Measurements from ENCODE around the gene GHRHR. TPM values are rescaled to one million over a fixed set of nuclear protein-coding genes. Genes with fewer than 3 reads are reported as not detected.
A peak's percentile ranks its signal among the peaks of the same experiment; 100 is the strongest.

Gene GHRHR
- total RNA-seq, result not detected in 2 replicates

DNA sequence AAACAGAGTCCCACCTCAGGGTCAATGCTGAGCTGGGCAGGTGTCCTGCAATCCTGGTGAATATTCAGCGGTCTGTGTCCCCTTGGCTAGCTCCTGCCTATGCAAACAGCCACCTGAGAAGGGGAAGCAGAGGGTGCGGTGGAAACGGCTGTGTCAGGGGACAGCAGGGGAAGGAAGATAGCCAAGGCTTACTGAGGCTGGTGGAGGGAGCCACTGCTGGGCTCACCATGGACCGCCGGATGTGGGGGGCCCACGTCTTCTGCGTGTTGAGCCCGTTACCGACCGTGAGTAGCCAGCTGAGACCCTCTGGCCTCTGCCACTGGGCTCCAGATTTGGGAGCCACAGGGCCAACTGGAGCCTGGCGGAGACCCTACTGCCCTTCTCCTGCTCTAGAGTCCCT, at the start of gene GHRHR:
TSS of gene GHRHR (plus strand) at position 112 of the 400 bp plus-strand sequence. CDS start at position 228, 116 bp downstream.
- no peak for DNase-seq (ENCODE audit: low read depth)

DNA sequence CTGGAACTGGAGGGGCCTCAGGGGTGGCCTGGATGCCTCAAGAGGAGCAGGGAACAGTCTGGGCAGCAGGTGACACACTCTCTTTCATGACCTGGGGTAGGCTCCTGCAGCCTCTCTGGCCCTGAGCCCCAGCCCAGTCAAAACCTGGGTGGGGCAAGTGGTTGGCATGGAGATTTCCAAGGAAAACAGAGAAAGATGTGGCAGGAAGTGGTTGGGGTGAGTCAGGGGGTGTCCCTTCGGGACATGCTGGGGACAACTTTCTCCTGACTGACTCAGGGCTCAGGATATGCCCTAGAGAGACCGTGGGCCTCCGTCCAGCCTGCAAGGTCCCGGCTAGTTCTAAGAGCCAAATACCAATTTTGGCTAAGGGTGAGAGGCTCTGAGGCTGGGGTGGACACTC, 49.2 kb upstream of the GHRHR start:
- peak; percentile 51 for DNase-seq (ENCODE audit: low read depth)

DNA sequence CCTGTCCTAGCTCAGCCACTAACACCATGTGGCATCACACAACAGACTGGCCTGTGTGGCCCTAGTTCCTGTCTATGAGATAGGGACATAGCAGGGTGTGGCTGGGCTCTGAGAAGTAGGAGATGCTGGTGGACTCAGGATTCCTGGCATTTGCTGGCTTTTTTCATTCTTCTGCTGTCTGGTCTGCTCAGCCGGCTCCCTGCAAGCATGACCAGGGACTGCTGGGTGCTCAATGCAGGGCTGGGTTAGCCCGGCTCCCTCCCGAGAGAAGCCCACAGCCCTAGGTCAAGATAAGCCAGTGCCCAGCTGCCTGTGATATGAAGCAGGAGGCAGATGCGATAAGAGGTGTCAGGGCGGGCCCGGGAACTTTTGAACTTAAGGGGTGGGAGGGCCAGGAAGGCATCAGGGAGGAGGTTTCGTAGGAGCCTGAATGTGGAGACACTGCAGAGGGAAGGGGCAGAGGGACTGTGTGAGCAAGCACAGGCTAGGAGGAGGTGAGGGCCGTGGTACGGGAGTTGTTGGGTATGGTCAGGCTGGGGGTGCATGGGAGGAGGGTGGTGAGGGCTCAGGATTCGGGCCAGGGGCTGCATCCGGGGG, 48.6 kb upstream of the GHRHR start:
- DNase-seq (ENCODE audit: low read depth), result no peak

- no peak for DNase-seq (ENCODE audit: low read depth)
Observed at GRCh38 chr7:30915751-30916150, 48.0 kb upstream of the GHRHR start.

DNA sequence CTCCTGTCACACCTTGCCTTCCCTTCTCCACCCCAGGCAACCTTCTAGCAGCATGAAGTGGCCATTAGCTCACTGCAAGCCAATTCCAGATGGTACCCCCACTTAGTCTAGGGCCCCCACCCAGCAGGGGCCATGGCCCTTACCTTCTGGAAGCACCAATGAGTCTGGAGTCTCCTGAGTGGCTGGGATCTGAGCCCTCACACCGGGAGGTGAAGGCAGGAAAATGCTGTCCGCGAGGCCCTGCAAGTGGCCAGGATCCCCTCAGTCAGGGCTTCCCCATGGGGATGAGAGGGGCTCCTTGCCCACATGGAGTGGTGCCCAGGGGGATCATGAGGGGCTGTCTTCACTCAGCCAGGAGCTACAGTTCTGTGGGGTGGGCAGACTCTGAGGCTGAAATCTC, 47.5 kb upstream of the GHRHR start:
- DNase-seq (ENCODE audit: low read depth), result no peak

DNA sequence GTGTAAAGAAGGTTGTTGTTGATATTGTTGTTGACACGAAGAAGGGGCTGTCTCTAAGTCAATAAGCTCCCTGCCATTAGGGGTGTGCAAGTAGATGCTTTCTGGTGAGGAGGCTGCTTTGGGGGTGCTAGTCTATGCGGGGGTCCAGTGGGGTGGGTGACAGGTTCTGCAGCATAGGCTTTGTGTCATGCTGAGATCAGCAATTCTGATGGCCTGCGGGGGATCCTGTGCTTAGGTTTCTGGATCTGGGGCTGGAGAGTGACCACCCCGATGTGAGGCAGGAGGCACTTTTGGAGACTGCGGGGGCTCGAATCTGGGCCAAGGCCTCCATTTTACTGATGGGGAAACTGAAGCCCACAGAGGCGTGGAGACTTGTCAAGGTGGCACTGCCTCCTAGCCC, 47.0 kb upstream of the GHRHR start:
- no peak for DNase-seq (ENCODE audit: low read depth)

- DNase-seq (ENCODE audit: low read depth), result no peak
Observed at GRCh38 chr7:30917216-30917893, 46.4 kb upstream of the GHRHR start.

GRCh38 chr7:30918676-30919075, 45.1 kb upstream of the GHRHR start:
- peak; percentile 26 for DNase-seq (ENCODE audit: low read depth)

DNA sequence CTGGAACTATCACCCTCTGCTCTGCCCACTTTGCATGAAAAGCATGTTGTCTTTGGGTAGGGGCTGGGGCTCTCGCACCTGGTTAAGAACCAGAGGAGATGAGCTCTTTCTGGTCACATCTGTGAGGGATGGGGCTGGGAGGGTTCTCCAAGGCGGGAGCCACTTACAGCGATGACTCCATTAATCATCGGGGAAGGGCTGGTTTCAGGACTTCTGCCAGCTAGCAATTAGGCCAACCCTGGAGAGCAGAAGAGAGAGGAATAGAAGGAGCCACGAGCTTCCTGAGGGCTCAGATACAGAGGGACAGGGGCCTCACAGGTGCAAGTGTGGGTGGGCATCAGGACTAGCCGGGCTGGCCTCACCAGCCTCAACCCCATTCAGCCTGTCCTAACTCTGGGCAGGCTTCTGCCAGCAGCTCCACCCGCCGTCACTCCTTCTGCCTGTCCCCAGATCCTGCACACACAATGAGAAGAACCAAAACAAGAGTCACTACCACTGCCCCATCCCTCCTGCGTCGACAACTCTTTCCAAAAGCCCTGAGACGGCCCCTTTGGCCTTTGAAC, 43.7 kb upstream of the GHRHR start:
- no peak for DNase-seq (ENCODE audit: low read depth)

DNA sequence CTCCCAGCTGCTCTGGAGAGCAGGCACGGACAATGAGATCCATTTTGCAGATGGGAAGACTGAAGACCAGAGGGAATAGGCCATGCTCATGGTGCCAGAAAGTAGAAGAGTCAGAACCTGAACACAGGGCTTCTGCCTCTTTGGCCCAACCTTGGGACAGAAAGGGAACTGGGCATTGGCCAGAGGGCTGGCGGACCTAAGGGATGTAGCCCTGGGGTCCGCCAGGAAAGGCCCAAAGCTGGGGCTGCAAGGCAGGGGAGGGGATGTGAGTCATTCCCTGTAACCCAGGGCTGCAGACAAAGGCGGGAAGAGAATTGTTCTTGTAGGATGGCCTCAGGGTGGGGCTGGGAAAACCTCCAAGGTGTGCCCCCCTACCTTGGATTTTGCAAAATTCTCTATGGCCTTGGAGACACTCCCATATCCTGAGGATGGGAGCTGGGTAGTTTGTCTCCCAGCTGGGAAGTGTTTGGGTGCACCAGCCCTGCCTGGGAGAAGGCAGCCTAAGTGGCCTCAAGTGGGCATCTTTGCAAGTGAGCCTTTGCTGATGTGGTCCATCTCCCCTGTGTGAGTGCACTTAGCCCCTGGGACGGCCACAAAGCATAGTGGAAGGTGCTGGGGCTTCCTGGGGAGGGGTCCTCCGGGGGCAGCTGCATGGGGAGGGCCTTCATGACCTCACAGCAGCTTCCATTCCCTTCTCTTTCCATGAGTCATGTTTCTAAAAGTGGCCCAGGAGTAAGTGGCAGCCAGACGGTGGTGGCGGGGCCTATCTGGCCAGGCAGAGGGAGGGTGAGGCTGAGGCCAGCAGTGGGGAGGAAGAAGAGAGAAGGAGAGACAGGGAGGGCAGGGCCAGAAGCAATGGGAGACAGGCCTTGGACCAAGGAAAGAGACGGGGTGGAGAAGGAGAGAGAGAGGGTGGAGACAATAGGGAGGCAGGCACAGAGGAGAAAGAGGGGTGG, 42.9 kb upstream of the GHRHR start:
- DNase-seq (ENCODE audit: low read depth), result peak; percentile 26

DNA sequence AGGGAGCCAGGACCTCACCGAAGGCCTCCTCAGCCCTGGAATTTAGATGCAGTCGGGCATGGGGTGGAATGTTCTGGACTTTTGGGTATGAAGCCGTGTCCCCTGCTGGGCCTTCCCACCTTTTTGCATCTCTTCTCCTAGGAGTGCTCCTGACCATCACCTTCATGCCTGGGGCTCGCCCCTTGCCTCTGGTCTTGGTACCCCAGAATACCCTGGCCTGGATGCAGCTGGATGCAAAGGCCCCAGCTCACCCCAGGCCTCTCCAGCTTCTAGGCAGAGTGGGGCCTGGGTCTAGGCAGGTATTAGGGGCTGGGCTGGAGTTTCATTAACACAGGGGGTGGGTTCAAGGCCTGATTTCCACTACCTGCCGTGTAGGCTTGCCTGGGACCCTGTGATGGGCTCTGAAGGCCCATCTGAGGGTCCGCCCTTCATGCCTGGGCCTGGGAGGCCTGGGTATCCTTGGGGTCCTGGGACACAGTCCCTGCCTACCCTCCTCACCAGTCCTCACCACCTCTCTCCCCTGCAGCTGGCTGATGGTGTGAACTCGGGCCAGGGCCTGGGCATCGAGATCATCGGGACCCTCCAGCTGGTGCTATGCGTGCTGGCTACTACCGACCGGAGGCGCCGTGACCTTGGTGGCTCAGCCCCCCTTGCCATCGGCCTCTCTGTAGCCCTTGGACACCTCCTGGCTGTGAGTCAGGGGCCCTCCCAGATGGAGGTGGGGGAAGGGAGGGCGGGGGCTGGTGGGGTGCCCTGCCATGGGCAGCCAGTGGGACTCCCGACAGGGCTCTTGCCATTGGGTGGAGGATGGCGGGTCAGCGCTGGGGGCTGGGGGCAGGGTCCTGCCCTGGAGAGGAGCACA, 42.0 kb upstream of the GHRHR start:
- DNase-seq (ENCODE audit: low read depth), result no peak

DNA sequence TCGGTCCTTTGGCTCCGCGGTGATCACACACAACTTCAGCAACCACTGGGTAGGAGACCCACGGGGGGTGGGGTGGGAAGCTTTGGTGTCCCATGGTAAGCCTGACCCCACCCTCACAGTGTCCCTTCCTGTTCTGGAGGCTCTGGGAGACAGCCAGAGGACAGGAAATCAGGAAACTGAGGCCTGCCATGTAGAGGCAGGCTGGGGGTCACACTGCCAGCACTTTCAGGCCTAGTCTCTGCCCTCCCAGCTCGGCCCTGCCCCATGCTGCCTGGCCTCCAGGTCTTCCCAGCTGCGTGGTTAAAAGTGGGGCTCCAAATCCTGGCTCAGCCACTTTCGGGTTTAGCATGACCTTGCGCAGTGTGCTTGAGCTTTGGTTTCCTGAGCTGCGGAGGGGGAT, 41.2 kb upstream of the GHRHR start:
- no peak for DNase-seq (ENCODE audit: low read depth)

DNA sequence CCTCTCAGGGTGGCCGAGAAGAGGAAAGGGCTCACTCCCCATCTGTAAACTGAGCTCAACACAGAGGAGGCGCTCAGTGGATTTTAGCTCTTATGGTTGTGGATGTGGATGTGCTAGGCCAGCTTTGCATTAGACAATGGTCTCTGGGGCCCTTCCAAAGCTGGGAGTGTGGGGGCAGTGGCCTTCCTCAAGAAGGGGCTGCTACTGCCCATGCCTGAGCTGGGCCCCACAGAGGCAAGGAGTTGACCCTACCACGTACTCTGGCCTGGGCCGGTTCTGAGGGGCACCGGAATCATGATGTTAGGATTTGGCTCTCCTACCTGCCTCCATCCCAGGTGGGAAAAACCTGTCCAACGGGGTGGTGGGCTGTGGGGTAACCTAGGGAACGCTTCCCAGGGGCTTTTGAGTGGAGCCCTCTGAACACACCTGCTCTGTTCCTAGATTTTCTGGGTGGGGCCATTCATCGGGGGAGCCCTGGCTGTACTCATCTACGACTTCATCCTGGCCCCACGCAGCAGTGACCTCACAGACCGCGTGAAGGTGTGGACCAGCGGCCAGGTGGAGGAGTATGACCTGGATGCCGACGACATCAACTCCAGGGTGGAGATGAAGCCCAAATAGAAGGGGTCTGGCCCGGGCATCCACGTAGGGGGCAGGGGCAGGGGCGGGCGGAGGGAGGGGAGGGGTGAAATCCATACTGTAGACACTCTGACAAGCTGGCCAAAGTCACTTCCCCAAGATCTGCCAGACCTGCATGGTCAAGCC, 40.6 kb upstream of the GHRHR start:
- DNase-seq (ENCODE audit: low read depth), result no peak

DNA sequence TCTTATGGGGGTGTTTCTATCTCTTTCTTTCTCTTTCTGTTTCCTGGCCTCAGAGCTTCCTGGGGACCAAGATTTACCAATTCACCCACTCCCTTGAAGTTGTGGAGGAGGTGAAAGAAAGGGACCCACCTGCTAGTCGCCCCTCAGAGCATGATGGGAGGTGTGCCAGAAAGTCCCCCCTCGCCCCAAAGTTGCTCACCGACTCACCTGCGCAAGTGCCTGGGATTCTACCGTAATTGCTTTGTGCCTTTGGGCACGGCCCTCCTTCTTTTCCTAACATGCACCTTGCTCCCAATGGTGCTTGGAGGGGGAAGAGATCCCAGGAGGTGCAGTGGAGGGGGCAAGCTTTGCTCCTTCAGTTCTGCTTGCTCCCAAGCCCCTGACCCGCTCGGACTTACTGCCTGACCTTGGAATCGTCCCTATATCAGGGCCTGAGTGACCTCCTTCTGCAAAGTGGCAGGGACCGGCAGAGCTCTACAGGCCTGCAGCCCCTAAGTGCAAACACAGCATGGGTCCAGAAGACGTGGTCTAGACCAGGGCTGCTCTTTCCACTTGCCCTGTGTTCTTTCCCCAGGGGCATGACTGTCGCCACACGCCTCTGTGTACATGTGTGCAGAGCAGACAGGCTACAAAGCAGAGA, 39.9 kb upstream of the GHRHR start:
- no peak for DNase-seq (ENCODE audit: low read depth)

DNA sequence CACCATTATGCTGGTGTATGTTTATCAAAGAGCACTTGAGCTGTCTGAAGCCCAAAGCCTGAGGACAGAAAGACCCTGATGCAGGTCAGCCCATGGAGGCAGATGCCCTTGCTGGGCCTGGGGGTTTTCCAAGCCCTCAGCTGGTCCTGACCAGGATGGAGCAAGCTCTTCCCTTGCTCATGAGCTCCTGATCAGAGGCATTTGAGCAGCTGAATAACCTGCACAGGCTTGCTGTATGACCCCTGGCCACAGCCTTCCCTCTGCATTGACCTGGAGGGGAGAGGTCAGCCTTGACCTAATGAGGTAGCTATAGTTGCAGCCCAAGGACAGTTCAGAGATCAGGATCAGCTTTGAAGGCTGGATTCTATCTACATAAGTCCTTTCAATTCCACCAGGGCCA, 39.1 kb upstream of the GHRHR start:
- DNase-seq (ENCODE audit: low read depth), result no peak

GRCh38 chr7:30925117-30925516, 38.6 kb upstream of the GHRHR start:
- DNase-seq (ENCODE audit: low read depth), result no peak

GRCh38 chr7:30925913-30926312, 37.8 kb upstream of the GHRHR start:
- DNase-seq (ENCODE audit: low read depth), result no peak

DNA sequence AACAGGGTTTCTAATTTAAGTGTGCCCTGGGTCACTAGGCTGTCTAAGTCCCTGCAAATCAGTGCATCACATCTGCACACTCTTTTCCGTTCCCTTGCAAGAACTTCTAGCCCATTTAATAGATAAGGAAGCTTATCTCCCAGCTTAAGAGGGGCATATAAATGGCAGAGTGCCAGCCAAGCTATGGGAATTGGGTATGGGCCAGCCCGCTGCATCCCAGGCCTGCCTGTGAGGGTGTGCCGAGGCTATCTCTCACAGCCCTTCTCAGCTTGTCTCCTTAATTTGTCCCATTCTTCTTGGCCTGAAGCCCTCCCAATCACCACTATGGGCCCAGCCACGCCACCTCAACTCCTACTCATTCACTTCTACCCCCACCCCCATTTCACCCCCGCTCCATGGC, 37.4 kb upstream of the GHRHR start:
- no peak for DNase-seq (ENCODE audit: low read depth)

- DNase-seq (ENCODE audit: low read depth), result no peak
Observed at GRCh38 chr7:30927040-30927439, 36.7 kb upstream of the GHRHR start.

DNA sequence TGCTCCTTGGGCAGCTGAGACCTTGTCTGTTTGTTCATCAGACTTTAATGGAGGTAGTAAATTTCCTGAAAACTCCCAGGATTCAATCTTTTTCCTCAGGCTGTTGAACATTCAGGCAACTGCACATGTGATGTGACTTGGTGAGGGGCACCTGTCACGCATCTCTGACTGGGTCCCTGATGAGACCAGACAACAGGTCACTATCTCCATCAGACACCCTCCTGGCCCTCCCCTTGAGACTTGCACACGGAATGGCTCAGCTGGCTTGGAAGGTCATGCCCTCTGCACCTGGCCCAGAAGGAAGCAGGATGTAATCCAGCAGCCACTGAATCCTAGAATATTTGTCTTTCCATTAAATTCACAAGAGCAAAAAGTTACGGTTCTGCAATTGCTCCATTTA, 36.2 kb upstream of the GHRHR start:
- DNase-seq (ENCODE audit: low read depth), result no peak
